GM19193 (cell line): ENCODE data around the gene LCE3E.

Experiments
- POLR2A ChIP-seq: IDR thresholded peaks from 4 replicates; pipeline ENCODE4 v1.6.1; 2011; ENCODE audit not compliant: insufficient read depth, insufficient read length; ENCODE audit errors: extremely low read depth

Gene LCE3E, protein sequence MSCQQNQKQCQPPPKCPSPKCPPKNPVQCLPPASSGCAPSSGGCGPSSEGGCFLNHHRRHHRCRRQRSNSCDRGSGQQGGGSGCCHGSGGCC

GRCh38 chr1:152566681-152567080 is at the start of gene LCE3E:
Gene LCE3E (minus strand): TSS chr1:152566780. CDS start chr1:152566208, 572 bp downstream.
- TF ChIP-seq POLR2A, result no peak

DNA sequence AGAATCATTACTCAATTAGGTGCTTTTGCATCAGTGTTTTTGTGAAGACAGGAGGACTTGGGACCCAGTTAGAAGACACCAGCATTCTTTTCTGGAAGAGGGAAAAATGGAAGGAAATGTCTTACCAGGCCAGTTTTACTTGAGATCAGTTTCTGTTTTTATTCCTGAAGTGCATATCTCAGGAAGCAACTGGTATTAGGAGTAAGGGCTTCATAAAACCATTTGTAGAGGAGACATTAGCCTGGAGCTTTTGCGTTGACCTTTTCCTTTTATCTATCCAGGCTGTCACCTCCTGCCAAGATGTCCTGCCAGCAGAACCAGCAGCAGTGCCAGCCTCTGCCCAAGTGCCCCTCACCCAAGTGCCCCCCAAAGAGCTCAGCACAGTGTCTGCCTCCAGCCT is 46.9 kb upstream of the LCE3E start, which contains the start of gene LCE3B:
LCE3B (plus strand) TSS at position 301 of the 400 bp plus-strand sequence; CDS start at position 301, 0 bp downstream.
- TF ChIP-seq POLR2A, result no peak

- TF ChIP-seq POLR2A, result no peak
Measured at GRCh38 chr1:152599934-152600333, 33.4 kb upstream of the LCE3E start, which contains the start of gene LCE3C. Gene LCE3C (plus strand): TSS chr1:152600234. CDS start chr1:152600732, 498 bp downstream.

- TF ChIP-seq POLR2A, result no peak
Measured at GRCh38 chr1:152596986-152597385, 30.4 kb upstream of the LCE3E start.

GRCh38 chr1:152585586-152585985 is 19.0 kb upstream of the LCE3E start:
- TF ChIP-seq POLR2A, result no peak

GRCh38 chr1:152582647-152583046 is 16.1 kb upstream of the LCE3E start:
- no peak for TF ChIP-seq POLR2A

DNA sequence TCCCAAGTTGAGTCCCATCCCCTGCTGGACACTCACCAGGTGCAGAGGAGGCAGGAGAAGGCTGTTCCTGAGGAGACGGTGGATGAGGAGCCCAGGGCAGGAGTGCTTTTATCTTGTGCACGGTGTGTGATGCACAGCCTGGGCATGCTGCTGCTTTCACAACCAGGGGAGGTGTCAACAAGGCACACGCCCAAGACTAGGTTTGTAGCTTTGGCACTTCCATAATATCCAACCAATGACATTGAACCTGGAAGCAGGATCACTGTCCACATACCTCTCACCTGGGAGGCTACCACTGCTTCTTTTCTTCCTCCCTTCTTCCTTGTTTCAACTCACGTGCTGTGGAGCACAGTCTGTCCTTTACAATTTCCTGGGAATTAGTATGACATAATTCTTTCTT is 13.9 kb upstream of the LCE3E start, which contains the start of gene LCE3D:
LCE3D (minus strand) TSS at position 84 of the 400 bp plus-strand sequence. CDS start 580 bp downstream, outside the sequence.
- TF ChIP-seq POLR2A, result no peak

GRCh38 chr1:152577168-152577567 is 10.6 kb upstream of the LCE3E start:
- TF ChIP-seq POLR2A, result no peak

GRCh38 chr1:152565535-152566215 is 905 bp downstream of the LCE3E start:
- TF ChIP-seq POLR2A, result no peak

DNA sequence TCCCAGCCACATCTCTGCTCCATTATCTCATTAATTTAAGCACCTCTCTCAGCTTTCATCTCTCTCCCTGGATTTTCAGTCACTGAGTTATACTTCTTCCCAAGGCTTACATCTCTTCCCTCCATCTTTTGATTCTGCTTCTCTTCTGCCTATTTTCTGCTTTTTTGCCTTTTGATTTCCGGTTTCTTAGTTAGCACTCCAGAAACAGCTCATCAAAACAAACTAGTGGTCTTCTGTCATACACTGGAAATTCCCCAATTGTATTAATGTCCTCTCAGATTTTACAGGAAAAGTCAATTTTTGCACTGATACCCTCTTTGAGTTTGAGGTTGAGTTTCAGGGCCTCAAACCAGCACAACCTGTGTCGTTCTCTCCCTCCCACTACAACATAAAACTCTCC is 1.5 kb downstream of the LCE3E start:
- no peak for TF ChIP-seq POLR2A

DNA sequence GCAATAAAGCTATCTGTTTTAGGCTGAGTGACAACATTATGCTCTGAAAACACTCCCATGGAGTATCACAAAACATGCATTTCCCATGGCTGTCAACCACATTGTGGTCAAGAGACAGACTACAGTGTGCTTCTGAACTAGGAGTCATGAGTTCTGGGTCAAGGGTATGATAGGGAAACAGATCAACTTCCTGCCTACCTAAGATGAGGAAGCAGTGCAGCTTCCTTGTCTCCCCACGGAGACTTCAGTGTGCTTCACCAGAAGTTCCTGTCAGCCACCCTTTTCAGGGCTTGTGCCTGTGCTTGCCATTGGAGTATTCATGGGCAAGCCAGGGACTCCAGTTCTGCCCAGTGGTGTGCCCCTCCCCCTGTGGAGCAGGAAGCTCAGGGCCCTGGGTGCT is 19.9 kb downstream of the LCE3E start:
- TF ChIP-seq POLR2A, result no peak

DNA sequence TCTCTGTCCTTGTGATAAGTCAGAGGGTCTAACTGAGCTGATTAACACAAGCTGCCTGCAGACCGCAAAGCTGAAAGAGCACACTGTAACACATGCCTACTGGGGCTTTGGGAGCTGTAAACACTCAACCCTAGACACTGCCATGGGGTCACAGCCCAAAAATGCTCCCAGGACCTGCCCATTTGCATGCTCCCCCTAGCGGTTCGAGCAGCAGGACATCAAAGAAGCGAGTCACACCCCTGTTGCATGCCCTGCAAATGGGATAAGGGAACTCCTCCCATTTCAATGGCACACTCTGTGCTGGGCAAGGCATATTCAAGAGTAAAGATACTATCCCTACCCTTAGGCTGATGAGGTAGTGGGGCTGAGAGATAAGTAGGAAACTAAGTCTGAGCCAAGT is 22.8 kb downstream of the LCE3E start:
- TF ChIP-seq POLR2A, result no peak

DNA sequence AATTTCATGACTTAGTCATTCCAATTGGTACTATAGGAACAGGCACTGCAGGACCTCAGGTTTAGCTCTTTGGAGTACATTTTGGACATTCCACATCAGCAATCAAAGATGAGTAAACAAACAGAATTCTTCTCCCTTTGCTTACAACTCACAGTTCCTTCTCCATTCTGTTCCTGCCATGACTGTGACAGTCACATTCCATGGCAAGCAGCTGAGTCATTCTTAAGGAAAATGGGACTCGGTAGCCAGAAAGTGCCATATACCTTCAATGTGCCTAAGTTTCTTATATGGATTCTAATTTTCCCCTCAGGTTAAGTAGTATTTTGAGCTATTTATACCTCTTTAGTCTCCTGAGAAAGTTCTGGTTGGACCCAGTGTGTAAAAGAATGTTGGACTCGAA is 26.7 kb downstream of the LCE3E start:
- no peak for TF ChIP-seq POLR2A

GRCh38 chr1:152537496-152537895 is 29.1 kb downstream of the LCE3E start:
- TF ChIP-seq POLR2A, result no peak

DNA sequence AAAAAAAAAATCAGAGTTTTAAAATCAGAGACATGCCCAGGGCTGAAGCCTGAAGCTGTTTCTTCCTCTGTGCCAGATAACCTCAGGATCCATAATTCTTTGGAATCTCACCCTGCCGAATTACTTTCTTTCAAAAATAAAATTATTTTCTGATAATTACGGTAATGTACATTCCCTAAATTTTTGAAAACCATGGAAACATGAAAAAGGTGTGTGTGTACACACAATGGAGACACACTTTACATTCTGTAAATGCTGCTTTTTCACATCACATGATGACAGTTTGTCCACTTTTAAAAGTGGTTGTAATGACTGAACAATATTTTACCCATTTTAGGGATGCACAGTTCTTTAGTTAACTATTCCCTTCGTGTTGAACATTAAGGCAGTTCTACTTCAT is 30.8 kb downstream of the LCE3E start:
- TF ChIP-seq POLR2A, result no peak

DNA sequence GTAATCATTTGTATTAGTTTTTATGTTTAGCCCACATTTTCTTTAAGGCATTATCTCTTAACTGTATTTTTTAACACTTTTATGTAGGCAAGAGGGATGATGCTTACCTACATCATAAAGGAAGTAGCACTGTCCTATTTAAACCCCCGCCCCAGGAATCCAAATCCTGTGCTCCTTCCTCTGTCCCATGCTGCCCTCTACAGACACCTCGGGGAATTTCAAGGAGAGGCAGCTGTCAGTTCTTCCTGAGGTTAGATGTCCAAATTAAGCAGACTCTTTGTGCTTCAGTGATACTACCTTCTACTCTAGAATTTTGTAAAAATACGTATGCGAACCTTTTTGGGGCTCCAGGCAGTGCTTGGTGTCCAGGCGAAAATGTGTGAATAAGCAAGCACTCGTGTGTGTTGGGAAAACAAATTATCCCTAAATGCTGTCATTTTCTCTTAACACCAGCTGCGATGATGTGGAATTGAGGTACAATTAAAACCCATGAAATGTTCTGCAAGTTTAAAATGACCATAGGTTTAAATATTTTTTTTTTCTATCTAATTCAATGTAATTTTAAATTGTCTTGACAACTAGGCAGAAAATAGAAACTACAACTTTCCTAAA is 33.1 kb downstream of the LCE3E start:
- TF ChIP-seq POLR2A, result no peak
